GM19372 (cell line): ENCODE results near the gene EIF2A.
"Not testable (repeated sequence)": the region's sequence is repeated elsewhere in the genome, so short reads cannot be mapped to it uniquely, and the experiment has no call there.

Source experiments
- ATAC-seq: cut with Tn5 transposase; IDR thresholded peaks from one replicate; pipeline ENCODE4 v1.9.1; 2021; ENCODE audit warnings: mild to moderate bottlenecking, low read depth, moderate library complexity; ENCODE audit not compliant: unreplicated experiment

EIF2A gene

GRCh38 chr3:150599611-150600297 is 53.2 kb downstream of the EIF2A start:
- ATAC-seq, result no peak

- ATAC-seq, result not testable (repeated sequence)
Observed at GRCh38 chr3:150600647-150601530, 54.3 kb downstream of the EIF2A start.

GRCh38 chr3:150602426-150603152 is 56.0 kb downstream of the EIF2A start:
- ATAC-seq, result peak; percentile 6

GRCh38 chr3:150603153-150603979 is 56.8 kb downstream of the EIF2A start, which contains the start of gene SELENOT:
SELENOT (plus strand) TSS chr3:150603321; CDS start chr3:150603363, 42 bp downstream.
- ATAC-seq, result peak; percentile 55

GRCh38 chr3:150603980-150604319 is 57.4 kb downstream of the EIF2A start:
- no peak for ATAC-seq

GRCh38 chr3:150605998-150606641 is 59.5 kb downstream of the EIF2A start:
- ATAC-seq, result no peak

GRCh38 chr3:150607267-150608065 is 60.9 kb downstream of the EIF2A start:
- no peak for ATAC-seq

- ATAC-seq, result no peak
Observed at GRCh38 chr3:150609988-150610387, 63.4 kb downstream of the EIF2A start.

- no peak for ATAC-seq
Observed at GRCh38 chr3:150610785-150611184, 64.2 kb downstream of the EIF2A start.

GRCh38 chr3:150611666-150612065 is 65.1 kb downstream of the EIF2A start:
- no peak for ATAC-seq

GRCh38 chr3:150612494-150612893 is 65.9 kb downstream of the EIF2A start:
- no peak for ATAC-seq

- ATAC-seq, result no peak
Observed at GRCh38 chr3:150613034-150613433, 66.4 kb downstream of the EIF2A start.

- no peak for ATAC-seq
Observed at GRCh38 chr3:150613709-150614480, 67.3 kb downstream of the EIF2A start.

GRCh38 chr3:150620002-150620689 is 73.6 kb downstream of the EIF2A start:
- ATAC-seq, result no peak

GRCh38 chr3:150622955-150623354 is 76.4 kb downstream of the EIF2A start:
- ATAC-seq, result not testable (repeated sequence)

GRCh38 chr3:150623945-150624344 is 77.4 kb downstream of the EIF2A start:
- ATAC-seq, result no peak

- no peak for ATAC-seq
Observed at GRCh38 chr3:150626148-150626930, 79.8 kb downstream of the EIF2A start.
